ENCODE results near the gene PRLHR.

Gene PRLHR

DNA sequence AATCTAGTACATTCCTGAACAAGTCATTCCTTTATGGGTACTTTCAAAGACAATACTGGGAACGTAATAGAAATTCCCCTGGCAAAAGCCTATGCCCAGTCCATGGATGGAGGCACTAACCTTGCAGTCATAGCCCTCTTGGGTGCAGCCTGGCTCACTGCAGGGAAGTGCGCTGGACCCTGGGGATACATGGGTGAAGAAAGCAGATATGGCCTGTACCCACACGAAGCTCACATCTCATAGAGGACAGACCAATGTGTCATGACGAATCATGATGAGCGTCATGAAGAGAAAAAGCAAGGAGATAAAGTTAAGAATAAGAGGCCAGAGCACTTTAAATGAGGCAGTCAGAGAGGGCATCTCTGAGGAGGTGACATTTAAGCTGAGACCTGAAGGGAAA is 11.8 kb downstream of the PRLHR start:
- TF ChIP-seq, protein P1, sequence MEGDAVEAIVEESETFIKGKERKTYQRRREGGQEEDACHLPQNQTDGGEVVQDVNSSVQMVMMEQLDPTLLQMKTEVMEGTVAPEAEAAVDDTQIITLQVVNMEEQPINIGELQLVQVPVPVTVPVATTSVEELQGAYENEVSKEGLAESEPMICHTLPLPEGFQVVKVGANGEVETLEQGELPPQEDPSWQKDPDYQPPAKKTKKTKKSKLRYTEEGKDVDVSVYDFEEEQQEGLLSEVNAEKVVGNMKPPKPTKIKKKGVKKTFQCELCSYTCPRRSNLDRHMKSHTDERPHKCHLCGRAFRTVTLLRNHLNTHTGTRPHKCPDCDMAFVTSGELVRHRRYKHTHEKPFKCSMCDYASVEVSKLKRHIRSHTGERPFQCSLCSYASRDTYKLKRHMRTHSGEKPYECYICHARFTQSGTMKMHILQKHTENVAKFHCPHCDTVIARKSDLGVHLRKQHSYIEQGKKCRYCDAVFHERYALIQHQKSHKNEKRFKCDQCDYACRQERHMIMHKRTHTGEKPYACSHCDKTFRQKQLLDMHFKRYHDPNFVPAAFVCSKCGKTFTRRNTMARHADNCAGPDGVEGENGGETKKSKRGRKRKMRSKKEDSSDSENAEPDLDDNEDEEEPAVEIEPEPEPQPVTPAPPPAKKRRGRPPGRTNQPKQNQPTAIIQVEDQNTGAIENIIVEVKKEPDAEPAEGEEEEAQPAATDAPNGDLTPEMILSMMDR (IDR thresholded peaks at IDR 0.05; ENCODE audit: borderline replicate concordance, control extremely low read depth, extremely low read depth, insufficient read depth, missing control alignments), result no peak
- in situ Hi-C loops (cut with MboI; ENCODE audit: low sequenced_read_pairs, unreplicated experiment), result no loop called here
- no peak for DNase-seq (ENCODE audit: low spot score)

DNA sequence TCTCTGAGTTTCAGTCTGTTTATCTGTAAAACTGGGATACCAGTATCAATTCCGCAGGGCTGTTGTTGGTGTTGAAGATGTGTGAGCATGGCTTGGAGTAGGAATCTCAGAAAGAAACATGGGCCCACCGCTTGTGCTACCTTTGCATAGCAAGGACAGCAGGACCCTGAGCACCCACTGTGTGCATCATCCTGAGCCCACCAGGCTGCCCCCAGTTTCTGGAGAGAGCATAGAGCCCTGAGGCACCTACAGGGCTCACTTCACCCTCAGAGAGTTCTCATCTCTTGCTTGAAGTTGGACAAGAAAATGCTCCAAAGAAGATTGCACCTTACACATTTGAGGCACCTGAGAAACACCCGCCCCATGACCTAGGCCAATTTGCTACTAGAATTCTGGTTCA is 12.9 kb downstream of the PRLHR start:
- in situ Hi-C loops (cut with MboI; ENCODE audit: low sequenced_read_pairs, unreplicated experiment), result no loop called here
- DNase-seq (ENCODE audit: low spot score), result no peak
- TF ChIP-seq, protein P1 (IDR thresholded peaks at IDR 0.05; ENCODE audit: borderline replicate concordance, control extremely low read depth, extremely low read depth, insufficient read depth, missing control alignments), result no peak

DNA sequence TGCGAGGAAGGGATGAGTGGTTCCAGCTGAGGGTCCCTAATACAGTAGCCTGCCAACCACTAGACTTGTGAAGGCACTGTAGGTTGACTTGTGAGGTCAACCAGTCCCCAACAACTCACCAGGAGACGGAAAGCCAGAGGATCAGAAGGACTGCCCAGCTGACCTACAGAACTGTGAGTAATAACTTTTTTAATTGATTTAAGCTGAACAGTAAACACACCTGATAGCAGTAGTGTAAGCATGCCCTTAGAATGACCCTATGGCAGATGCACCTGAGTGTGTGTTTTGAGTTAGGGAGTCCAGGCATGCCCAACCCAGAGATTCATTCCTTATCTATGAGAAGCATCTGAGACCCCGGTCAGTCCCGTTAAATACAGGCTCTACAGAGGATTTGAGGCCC is 14.1 kb downstream of the PRLHR start:
- TF ChIP-seq, protein P1 (IDR thresholded peaks at IDR 0.05; ENCODE audit: borderline replicate concordance, control extremely low read depth, extremely low read depth, insufficient read depth, missing control alignments), result no peak
- DNase-seq (ENCODE audit: low spot score), result no peak
- in situ Hi-C loops (cut with MboI; ENCODE audit: low sequenced_read_pairs, unreplicated experiment), result no loop called here

DNA sequence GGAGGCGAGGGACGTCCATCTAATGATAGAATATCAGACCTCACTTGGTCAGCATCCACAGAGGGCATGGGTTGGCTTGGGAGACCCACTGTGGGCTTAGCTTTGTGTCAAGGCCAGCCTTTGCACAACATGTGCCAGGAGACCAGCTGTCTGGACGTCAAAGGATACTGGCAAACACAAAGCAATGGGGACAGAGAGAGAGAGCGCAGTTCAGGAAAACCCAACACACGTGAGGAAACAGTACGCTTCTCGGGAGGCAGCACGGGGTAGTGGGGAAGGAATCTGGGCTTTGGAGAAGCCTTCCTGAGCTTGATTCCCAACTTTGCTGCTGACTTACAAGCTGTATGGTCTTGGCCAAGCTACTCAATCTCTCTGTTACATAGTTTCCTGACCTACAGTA is 14.7 kb downstream of the PRLHR start:
- TF ChIP-seq, protein P1 (IDR thresholded peaks at IDR 0.05; ENCODE audit: borderline replicate concordance, control extremely low read depth, extremely low read depth, insufficient read depth, missing control alignments), result no peak
- no peak for DNase-seq (ENCODE audit: low spot score)
- in situ Hi-C loops (cut with MboI; ENCODE audit: low sequenced_read_pairs, unreplicated experiment), result no loop called here

DNA sequence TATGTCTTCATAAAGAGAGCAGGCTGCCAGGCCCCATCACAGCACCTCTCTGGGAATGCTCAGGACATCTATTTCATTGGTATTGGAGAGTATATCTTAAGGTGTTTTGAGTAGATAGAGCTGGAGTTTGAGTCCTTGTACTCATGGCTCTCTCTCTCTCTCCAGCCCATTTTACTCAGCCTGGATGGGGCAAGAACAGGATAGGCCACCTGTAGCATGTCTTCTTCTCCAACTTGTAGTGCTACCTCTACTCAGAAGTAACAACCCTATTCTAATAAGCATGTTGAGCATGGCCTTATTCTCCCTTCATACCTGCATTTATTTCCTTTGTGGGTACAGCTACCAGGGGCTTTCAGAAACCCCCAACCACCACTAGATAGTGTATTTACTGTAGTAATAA is 21.9 kb downstream of the PRLHR start:
- in situ Hi-C loops (cut with MboI; ENCODE audit: low sequenced_read_pairs, unreplicated experiment), result loop anchor here (25.0 kb wide), 1 partner anchor 864 kb away; no protein-coding TSS in a partner anchor
- TF ChIP-seq, protein P1 (IDR thresholded peaks at IDR 0.05; ENCODE audit: borderline replicate concordance, control extremely low read depth, extremely low read depth, insufficient read depth, missing control alignments), result no peak
- no peak for DNase-seq (ENCODE audit: low spot score)

DNA sequence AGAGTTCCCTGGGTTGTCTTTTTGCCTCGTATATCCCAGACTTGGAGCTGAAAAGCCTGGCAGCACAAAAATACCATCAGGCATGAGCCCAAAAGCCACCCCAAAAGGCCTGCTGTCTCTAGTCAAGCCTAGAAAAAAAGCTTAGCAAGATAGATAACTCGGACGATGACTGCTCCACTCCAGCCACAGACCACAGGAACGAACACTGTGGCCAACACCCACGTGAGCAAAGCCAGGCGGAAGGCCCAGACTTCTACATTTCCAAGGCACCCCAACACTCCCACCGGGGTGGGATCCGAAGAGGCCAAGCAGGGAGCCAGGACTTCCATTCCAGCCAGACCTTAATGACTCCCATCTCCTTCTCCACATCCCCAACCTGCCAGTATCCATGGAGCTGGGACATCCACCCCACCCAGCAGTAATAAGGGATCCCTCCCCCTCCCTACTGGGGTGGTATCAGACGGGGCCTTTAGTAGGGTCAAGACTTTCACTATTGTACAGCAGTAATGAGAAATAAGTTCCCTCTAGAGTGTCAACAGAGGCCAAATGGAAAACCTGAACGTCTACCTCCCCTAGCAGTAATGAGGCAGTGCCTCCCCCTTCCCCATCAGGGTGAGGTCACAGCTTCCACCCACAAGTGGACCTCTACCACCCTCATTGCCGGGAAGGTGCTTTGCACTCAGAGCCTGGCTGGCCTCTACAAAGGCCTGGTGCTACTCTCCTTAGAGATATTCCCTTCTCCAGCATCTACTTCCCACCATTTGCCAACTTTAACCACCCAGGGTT is 23.0 kb downstream of the PRLHR start:
- TF ChIP-seq, protein P1 (IDR thresholded peaks at IDR 0.05; ENCODE audit: borderline replicate concordance, control extremely low read depth, extremely low read depth, insufficient read depth, missing control alignments), result no peak
- in situ Hi-C loops (cut with MboI; ENCODE audit: low sequenced_read_pairs, unreplicated experiment), result loop anchor here (25.0 kb wide), 1 partner anchor 865 kb away; no protein-coding TSS in a partner anchor
- no peak for DNase-seq (ENCODE audit: low spot score)

Data from GM13976 (cell line).